T-helper 1 cell treated with Interleukin-12 subunit alpha and Interleukin-12 subunit beta and Interleukin-4 antibody, amounts not matched to agents 30 μg/mL and 1 μg/mL, for 36 hours (primary cell): ENCODE results near the gene VWF.

Experiments used
- H3K27ac Mint-ChIP-seq: one replicate; pipeline ENCODE4 v1.8.0; 2021; ENCODE audit warnings: mild to moderate bottlenecking, mixed read lengths
- H3K27me3 Mint-ChIP-seq: one replicate; pipeline ENCODE4 v1.8.0; 2021; ENCODE audit warnings: low read depth, mixed read lengths
- H3K36me3 Mint-ChIP-seq: one replicate; pipeline ENCODE4 v1.8.0; 2021; ENCODE audit warnings: low read depth, mixed read lengths
- H3K4me1 Mint-ChIP-seq: one replicate; pipeline ENCODE4 v1.8.0; 2021; ENCODE audit warnings: low read depth, mixed read lengths
- H3K4me3 Mint-ChIP-seq: one replicate; pipeline ENCODE4 v1.8.0; 2021; ENCODE audit warnings: mild to moderate bottlenecking, moderate library complexity, mixed read lengths
- H3K9me3 Mint-ChIP-seq: one replicate; pipeline ENCODE4 v1.8.0; 2021; ENCODE audit warnings: mixed read lengths

VWF gene

DNA sequence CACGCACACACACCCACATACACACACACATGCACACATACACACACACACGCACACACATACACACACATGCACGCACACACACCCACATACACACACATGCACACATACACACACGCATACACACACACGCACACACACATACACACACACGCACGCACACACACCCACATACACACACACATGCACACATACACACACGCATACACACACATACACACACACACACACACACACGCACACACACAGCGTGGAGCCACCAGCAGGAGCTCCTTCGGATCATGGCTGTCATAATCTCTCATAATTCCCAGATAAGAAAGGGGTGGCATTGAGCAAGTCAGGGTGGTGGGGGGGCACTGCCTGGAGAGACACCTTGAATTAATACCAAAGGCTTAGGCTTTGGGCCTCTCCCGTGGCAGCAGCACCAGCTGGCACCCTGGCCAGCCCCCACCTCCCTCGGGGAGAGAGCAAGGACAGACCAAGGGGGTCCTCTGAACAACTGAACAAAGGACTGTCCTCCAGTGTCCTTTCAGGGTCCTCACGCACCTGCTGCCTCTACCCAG is 201.3 kb downstream of the VWF start:
- no peaks in the 10 kb centered on the region for H3K9me3 Mint-ChIP-seq
- H3K4me1 Mint-ChIP-seq, result no peaks in the 10 kb centered on the region
- H3K27ac Mint-ChIP-seq, result no peak overlapping the region
- H3K4me3 Mint-ChIP-seq, result no peak overlapping the region
- H3K27me3 Mint-ChIP-seq, result no peaks in the 10 kb centered on the region
- no peaks in the 10 kb centered on the region for H3K36me3 Mint-ChIP-seq

DNA sequence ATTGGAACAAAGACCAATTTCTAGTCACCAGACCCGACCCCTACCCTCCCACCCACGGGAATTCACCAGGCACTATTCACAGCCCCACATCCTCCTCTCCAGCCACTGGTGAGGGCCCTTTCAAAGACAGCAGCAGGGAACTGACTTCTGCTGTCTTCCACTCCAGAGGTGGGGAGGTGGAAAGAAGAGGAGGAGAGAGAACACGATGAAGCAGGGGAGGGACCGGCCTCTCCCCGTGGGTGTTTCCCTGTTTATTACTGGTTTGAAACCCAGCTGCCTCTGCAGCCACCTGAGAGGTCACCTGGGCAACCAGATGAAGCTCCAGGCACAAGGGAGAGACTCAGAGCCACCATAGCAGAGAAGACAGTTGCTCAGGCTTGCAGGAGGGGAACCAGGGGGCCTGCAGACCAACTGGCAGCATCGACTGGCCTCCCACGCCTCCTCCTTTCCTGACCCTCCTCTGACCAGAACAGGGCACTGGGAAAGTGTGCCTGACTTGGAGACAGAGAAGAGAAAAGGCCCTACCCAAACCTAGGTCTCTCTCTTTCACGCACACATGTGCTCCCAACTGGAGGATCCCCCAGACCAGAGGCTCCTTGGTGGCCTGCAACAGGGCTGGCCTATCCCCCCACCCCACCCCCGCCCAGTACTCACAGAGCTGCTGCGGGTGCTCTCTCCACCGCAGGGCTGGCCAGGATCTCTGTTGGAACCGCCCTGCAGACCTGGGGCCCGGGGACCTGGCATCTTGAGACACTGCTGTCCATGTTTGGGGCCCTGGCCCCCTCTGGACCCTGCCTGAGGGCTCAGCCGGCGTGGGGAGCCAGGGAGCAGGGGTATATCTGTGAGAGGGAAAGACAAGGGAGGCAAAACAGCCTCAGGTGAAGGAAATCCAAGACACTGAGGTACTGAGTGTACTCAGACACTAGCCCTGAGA is 202.2 kb downstream of the VWF start:
- H3K4me3 Mint-ChIP-seq, result no peak overlapping the region
- H3K36me3 Mint-ChIP-seq, result no peaks in the 10 kb centered on the region
- no peaks in the 10 kb centered on the region for H3K27me3 Mint-ChIP-seq
- no peaks in the 10 kb centered on the region for H3K4me1 Mint-ChIP-seq
- no peaks in the 10 kb centered on the region for H3K9me3 Mint-ChIP-seq
- no peak overlapping the region for H3K27ac Mint-ChIP-seq

DNA sequence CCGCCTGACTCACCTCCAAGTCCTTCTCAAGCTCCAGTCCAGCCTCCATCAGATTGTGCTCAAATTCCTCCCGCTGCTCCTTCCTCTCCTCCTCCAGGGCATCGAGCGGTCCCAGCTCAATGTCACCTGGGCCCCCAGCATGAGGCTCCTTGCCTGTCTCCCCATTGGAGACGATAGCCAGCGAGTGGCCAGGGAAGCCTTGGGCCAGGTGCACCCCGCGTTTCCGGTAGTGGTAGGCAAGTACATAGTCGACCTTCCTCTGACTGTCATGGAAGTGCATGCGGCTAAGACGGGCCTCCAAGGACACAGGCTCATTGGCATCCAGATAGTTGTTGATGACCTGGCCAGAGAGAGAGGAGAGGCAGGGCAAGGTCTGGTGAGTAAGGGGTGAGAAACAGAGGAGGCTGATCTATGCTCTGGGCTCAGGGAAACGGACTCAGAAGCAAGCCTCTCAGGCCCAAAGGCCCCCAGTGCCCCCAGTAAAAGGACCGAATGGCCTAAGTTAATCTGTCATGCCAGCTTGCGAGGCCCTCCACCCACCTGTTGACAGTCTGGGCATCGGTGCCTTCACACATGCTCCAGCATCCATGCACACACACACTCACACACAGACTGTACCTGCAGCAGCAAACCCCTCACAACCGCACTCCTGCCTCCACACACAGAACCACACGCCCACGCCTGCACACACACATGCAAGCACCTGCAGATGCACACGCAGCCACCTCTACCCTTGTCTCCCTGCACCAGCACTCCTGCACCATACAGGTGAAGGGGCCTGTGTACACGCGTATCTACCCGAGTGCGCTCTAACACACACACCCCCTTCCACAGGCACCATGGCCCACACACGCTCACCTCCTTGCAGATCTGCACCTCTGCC is 203.2 kb downstream of the VWF start:
- Mint-ChIP-seq H3K27me3 (no peaks in the 10 kb centered on the region), H3K4me1 (no peaks in the 10 kb centered on the region), H3K4me3 (no peak overlapping the region), H3K27ac (no peak overlapping the region), H3K36me3 (no peaks in the 10 kb centered on the region), H3K9me3 (no peaks in the 10 kb centered on the region)

DNA sequence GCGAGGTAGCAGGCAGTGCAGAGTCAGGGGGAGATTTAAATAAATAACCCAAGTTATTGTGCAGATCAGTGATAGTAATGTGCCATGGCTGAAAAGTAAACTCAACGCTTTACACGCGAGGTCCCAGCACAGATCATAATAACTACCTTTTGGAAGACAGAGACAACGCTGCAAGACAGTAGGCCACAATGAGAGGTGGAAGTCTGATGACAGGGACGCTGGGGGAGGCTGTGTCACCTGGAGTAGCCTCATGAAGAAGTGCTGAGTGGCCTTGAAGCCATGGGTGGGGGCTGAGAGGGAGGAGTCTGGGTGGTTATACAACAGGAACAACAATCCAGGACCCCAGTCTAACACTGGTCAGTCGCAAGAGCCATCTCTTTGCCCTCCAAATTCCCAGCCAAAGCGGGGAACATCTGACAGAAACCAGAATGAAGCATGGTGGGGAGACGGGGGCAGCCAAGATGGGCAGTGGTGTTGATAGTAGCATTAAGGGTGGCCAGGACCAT is 207.6 kb downstream of the VWF start:
- no peaks in the 10 kb centered on the region for H3K27me3 Mint-ChIP-seq
- H3K27ac Mint-ChIP-seq, result no peak overlapping the region
- no peaks in the 10 kb centered on the region for H3K36me3 Mint-ChIP-seq
- H3K4me3 Mint-ChIP-seq, result no peak overlapping the region
- no peaks in the 10 kb centered on the region for H3K9me3 Mint-ChIP-seq
- no peaks in the 10 kb centered on the region for H3K4me1 Mint-ChIP-seq

DNA sequence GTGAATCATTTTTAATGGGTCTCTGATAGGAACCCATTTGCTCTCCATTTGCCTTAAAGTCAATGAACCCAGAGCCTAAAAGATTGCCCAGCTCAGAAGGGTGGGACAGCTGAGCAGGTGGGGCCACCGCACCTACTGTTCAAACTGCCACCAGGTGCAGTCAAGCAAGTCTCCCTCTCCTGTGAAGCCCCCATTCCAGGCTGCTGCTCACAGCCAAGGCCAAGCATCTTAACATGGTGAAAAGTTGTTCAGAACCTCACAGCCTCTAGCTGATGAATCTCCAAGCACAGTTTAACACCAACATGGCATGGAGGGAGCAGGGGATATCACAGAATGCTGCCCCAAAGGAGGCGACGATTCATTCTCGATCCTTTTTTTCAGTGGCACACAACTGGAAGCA is 209.0 kb downstream of the VWF start:
- Mint-ChIP-seq H3K9me3 (no peaks in the 10 kb centered on the region), H3K4me1 (no peaks in the 10 kb centered on the region), H3K27ac (no peak overlapping the region), H3K4me3 (no peak overlapping the region), H3K27me3 (peaks cover 4% of the 10 kb centered on the region), H3K36me3 (no peaks in the 10 kb centered on the region)

DNA sequence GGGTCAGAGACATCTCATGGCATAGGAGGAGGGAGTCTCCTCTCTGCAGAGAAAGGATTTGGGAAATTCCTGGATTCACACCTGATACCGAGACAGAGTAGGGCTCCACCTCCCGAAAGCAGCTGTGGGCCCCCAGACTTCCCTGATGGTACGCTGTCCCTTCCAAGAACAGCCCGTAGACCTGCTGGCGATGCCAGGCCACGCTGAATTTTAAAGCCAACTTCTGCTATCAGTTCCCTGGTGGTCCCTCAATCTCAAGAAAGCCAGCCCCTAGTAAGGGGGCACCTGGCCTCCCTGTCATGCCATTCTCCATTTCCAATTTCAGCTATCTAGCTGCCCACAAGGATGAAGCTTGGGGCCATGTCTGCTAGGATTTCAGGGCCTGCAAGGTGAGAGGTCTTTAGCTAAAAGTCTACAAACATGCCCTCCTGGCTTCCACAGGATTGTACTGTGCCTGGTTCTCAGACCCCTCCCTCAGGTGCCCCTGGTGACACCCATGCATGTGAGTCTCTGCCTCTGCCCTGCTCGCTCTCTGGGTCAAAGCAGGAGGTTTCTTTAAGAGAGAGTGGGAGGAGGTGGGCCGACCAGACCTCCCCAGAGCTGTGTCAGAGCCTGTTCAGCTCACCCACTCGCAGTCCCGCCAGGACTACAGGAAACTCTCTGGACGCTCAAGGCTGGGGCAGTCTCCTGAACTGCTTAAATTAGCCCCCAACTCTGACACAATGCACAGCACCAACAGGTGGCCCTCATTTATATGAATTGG is 209.9 kb downstream of the VWF start:
- H3K4me1 Mint-ChIP-seq, result no peaks in the 10 kb centered on the region
- no peaks in the 10 kb centered on the region for H3K9me3 Mint-ChIP-seq
- peaks cover 4% of the 10 kb centered on the region for H3K27me3 Mint-ChIP-seq
- no peak overlapping the region for H3K4me3 Mint-ChIP-seq
- H3K36me3 Mint-ChIP-seq, result no peaks in the 10 kb centered on the region
- no peak overlapping the region for H3K27ac Mint-ChIP-seq

DNA sequence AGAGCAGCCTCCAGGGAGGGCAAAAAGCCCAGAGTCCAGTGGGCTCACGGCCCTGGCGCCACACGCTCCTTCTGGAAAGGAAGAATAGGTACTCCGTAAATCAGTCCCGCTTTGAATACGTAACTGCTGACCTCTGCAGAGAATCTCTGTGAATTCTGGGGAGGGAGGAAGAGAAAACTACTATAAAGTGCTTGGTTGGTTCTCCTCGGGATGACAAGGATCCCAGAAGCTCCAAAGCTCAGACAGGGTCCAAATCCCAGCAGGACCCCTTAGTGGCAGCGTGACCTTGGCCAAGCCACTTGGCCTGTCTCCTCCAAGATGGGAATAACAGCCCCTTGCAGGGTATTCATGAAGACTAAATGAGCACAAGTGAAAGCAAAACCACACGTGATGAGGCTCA is 211.1 kb downstream of the VWF start:
- H3K27ac Mint-ChIP-seq, result no peak overlapping the region
- no peaks in the 10 kb centered on the region for H3K9me3 Mint-ChIP-seq
- H3K4me1 Mint-ChIP-seq, result no peaks in the 10 kb centered on the region
- H3K4me3 Mint-ChIP-seq, result no peak overlapping the region
- H3K36me3 Mint-ChIP-seq, result no peaks in the 10 kb centered on the region
- peaks cover 4% of the 10 kb centered on the region for H3K27me3 Mint-ChIP-seq

DNA sequence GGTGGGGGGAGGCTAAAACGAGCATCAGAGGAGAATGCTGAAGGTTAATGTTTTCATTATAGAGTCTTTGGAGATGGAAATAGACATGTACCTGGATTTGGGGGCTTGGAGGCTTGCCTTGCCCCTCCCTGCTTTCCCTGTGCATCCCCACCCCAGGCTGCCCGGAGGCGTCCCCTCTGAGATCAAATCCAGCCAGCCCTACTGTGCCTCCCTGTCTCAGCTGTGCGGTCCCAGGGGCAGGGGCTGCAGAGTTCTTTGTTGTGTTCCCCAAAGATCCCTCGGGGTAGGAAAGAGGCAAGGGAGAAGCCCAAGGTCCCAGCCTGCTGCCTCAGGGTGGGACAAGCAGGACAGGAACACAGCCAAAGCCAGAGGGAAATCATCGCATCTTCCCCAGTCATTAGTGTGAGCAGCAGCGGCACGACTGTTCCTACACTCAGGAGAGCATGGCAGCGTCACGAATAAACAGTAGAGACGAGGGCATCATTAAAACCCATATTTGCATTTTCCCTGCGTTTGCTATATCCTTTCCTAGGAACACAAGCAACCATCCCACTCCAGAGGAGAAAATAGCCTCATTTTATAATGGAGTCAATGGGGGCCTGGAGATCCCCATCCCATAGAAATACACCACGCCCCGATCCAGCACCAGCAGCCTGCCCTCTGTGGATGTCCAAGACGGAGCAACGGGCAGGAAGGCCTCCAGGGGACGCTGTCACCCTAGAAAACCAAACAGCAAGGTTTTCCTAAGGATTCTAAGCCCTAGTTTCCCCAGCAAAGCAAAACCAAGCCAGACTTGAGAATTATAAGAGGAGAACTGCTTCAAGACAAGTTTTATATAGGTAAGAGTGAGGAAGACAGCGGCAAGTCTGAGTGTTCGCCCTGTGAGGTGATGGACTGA is 211.8 kb downstream of the VWF start:
- H3K36me3 Mint-ChIP-seq, result no peaks in the 10 kb centered on the region
- H3K9me3 Mint-ChIP-seq, result no peaks in the 10 kb centered on the region
- H3K4me3 Mint-ChIP-seq, result no peak overlapping the region
- H3K27me3 Mint-ChIP-seq, result peaks cover 4% of the 10 kb centered on the region
- H3K4me1 Mint-ChIP-seq, result no peaks in the 10 kb centered on the region
- no peak overlapping the region for H3K27ac Mint-ChIP-seq

DNA sequence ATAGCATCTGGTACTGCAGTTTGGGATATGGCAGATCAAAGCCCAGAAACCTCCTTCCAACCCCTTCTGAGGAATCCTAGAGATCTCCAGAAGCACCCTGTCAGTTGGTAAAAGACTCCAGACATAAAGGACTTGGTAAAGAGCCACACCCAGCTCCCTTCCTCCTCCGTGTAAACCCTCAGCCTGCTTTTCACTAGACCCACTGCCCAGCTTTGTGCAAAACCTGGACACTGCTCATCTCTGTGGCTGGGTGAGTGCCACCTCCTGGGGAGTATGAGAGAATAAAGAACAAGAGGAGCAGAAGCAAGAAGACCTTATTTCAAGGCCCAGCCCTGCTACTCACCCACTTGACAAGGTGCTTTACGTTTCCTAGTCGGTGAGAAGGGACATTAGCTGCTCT is 212.5 kb downstream of the VWF start:
- H3K27me3 Mint-ChIP-seq, result peaks cover 4% of the 10 kb centered on the region
- H3K27ac Mint-ChIP-seq, result no peak overlapping the region

DNA sequence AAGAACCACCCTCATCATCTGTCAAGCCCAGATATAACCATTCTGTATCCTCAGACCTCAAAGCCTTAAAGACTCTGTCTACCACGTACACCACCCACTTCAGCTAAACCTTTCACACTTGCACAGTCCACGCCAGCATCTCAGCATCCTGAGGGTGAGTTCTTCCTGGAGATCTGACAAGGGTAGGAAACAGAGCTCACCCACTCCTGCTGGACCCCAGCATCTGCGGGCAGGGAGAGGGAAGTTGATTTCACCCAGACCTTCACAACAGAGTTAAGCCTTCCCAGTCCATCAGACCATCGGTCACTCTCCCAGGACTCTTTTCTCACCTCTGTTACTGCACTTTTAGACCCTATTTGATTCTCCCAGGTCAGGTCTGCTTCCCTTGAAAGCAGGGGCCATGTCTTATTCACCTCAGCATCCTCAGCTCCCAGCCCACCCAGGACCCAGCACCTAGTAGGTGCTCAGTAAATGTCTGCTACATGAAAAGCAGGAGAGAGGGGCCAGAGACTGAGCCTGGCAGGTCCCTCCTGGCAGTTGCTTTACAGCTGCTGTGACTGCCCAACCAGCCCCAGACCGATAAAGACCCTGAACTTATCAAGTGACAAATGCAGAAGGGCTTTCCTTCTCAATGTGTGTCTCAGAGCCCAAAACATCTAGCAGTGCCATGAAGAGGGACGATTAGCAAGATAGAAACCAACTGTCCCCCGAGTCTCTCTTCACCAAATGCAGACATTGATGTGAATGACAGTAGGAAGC is 213.5 kb downstream of the VWF start:
- no peak overlapping the region for H3K4me3 Mint-ChIP-seq

More for the DNA sequence above, 212.5 kb downstream of the VWF start:
- no peaks in the 10 kb centered on the region for H3K4me1 Mint-ChIP-seq
- H3K36me3 Mint-ChIP-seq, result no peaks in the 10 kb centered on the region
- no peak overlapping the region for H3K4me3 Mint-ChIP-seq
- H3K9me3 Mint-ChIP-seq, result no peaks in the 10 kb centered on the region

DNA sequence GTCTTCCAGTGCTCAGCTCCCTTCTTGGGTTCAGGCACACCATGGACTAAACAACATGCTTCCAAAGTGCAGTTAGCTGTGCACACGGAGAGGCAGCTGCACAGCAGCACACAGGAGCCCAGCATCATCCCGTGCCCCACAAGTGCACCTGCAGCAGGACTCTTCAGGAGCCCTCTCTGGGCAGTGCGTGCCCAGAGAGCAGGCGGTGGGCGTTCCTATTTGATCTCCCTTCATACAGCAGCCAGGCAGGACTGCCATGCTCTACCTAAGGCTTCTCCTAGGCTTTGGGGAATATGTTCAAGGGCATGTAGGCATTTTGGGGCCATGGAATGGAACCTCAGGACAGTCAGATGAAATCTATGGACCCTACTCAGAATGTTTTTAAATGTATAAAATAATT is 214.9 kb downstream of the VWF start:
- H3K36me3 Mint-ChIP-seq, result no peaks in the 10 kb centered on the region
- H3K4me1 Mint-ChIP-seq, result no peaks in the 10 kb centered on the region
- no peak overlapping the region for H3K4me3 Mint-ChIP-seq
- no peaks in the 10 kb centered on the region for H3K9me3 Mint-ChIP-seq
- H3K27ac Mint-ChIP-seq, result no peak overlapping the region
- H3K27me3 Mint-ChIP-seq, result peaks cover 4% of the 10 kb centered on the region

More for the DNA sequence above, 213.5 kb downstream of the VWF start:
- Mint-ChIP-seq H3K4me1 (no peaks in the 10 kb centered on the region), H3K9me3 (no peaks in the 10 kb centered on the region), H3K27me3 (peaks cover 4% of the 10 kb centered on the region), H3K36me3 (no peaks in the 10 kb centered on the region), H3K27ac (no peak overlapping the region)

DNA sequence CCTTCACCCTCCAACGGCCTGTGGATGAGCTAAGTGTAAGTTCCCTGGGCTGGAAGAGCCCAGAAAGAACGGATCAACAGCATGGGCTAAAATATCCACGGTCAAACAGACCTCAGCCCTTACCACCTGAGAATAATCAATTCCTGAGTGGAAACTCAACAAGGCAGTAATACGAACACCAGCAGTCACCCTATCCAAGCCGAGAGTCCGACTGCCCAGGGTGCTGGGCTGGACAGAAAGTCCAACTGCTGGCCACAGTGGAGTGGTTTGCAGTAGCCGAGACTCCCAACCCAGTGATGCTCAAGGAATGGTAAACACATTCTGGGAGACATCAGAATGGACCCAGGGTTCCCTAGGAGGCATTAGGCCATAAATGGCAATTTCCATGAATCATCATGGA is 216.2 kb downstream of the VWF start:
- H3K4me3 Mint-ChIP-seq, result no peak overlapping the region
- no peak overlapping the region for H3K27ac Mint-ChIP-seq
- no peaks in the 10 kb centered on the region for H3K36me3 Mint-ChIP-seq
- no peaks in the 10 kb centered on the region for H3K4me1 Mint-ChIP-seq
- peaks cover 4% of the 10 kb centered on the region for H3K27me3 Mint-ChIP-seq
- no peaks in the 10 kb centered on the region for H3K9me3 Mint-ChIP-seq

DNA sequence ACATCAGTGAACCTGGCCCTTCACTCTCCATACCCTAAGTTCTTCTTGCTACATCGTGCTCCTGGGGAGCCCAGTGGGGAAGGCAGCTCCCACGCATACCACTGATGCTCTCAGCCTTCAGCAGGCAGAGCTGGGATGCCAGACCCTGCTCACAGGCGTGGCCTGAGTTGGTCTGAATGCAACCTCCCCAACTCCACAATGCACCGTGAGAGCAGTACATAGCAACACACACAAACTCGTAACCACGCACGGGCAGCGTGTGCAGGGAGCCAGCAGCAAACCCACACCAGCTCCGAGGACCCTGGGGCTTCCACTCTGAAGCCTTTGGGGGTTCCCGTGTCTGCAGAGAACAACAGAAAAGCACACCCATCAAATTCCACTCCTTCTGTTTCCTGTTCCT is 216.7 kb downstream of the VWF start:
- Mint-ChIP-seq H3K27me3 (peaks cover 4% of the 10 kb centered on the region), H3K27ac (no peak overlapping the region), H3K4me1 (no peaks in the 10 kb centered on the region), H3K36me3 (no peaks in the 10 kb centered on the region), H3K9me3 (no peaks in the 10 kb centered on the region), H3K4me3 (no peak overlapping the region)
